HepG2 (cell line): ENCODE measurements around the gene KANK3. TPM values are rescaled to one million over a fixed set of nuclear protein-coding genes. Genes with fewer than 3 reads are reported as not detected.

Experiments
- CBX5 ChIP-seq: sonication (generic); formaldehyde crosslinking; IDR thresholded peaks from 2 replicates; pipeline ENCODE4 v1.4.0; 2020; ENCODE audit warnings: missing genetic modification reagents, borderline replicate concordance
- CENPX ChIP-seq: sonication (generic); formaldehyde crosslinking; IDR thresholded peaks from 2 replicates; pipeline ENCODE4 v1.9.0; 2021; ENCODE audit warnings: mild to moderate bottlenecking, missing genetic modification reagents, moderate library complexity
- FOXA3 ChIP-seq: IDR thresholded peaks from 2 replicates; pipeline ENCODE4 v1.6.1; 2016; ENCODE audit warnings: missing genetic modification reagents, missing compliant biosample characterization
- FOXM1 ChIP-seq: sonication (generic); formaldehyde crosslinking; IDR thresholded peaks from 2 replicates; pipeline ENCODE4 v1.5.0; 2020; ENCODE audit warnings: missing genetic modification reagents
- HOMEZ ChIP-seq: IDR thresholded peaks from 2 replicates; pipeline ENCODE4 v1.6.1; 2016; ENCODE audit warnings: low read depth
- IRF1 ChIP-seq: sonication (generic); formaldehyde crosslinking; IDR thresholded peaks from 2 replicates; pipeline ENCODE4 v1.4.0; 2020; ENCODE audit warnings: low read depth, mild to moderate bottlenecking, missing genetic modification reagents
- KAT7 ChIP-seq: IDR thresholded peaks from 2 replicates; pipeline ENCODE4 v1.6.1; 2018; ENCODE audit warnings: borderline replicate concordance, missing compliant biosample characterization
- MED1 ChIP-seq: sonication (generic); formaldehyde crosslinking; IDR thresholded peaks from 2 replicates; pipeline ENCODE4 v1.4.0; 2020; ENCODE audit warnings: missing genetic modification reagents
- NR0B2 ChIP-seq: sonication (generic); formaldehyde crosslinking; IDR thresholded peaks from 2 replicates; pipeline ENCODE4 v1.4.0; 2020; ENCODE audit warnings: mild to moderate bottlenecking, missing genetic modification reagents
- PRDM15 ChIP-seq: sonication (generic); formaldehyde crosslinking; IDR thresholded peaks from 2 replicates; pipeline ENCODE4 v1.4.0; 2020; ENCODE audit warnings: missing genetic modification reagents
- REL ChIP-seq: sonication (generic); formaldehyde crosslinking; conservative IDR thresholded peaks from 2 replicates; pipeline ENCODE4 v1.8.0; 2022; ENCODE audit warnings: mild to moderate bottlenecking, missing genetic modification reagents, moderate library complexity
- SMAD9 ChIP-seq: sonication (generic); formaldehyde crosslinking; IDR thresholded peaks from 2 replicates; pipeline ENCODE4 v1.5.1; 2020; ENCODE audit warnings: mild to moderate bottlenecking, missing genetic modification reagents
- ZFP90 ChIP-seq: sonication (generic); formaldehyde crosslinking; IDR thresholded peaks from 2 replicates; pipeline ENCODE4 v1.8.0; 2022; ENCODE audit warnings: missing genetic modification reagents, mild to moderate bottlenecking, inconsistent platforms, borderline replicate concordance
- ZFYVE20 ChIP-seq: sonication (generic); formaldehyde crosslinking; IDR thresholded peaks from 2 replicates; pipeline ENCODE4 v1.8.0; 2023; ENCODE audit warnings: low read depth, mild to moderate bottlenecking, moderate library complexity, missing genetic modification reagents, borderline replicate concordance
- ZKSCAN1 ChIP-seq: fragments of 150-350 bp; IDR thresholded peaks from 2 replicates; pipeline ENCODE4 v1.6.1; 2014; ENCODE audit warnings: low read length
- ZNF232 ChIP-seq: sonication (generic); formaldehyde crosslinking; IDR thresholded peaks from 2 replicates; pipeline ENCODE4 v1.4.0; 2020; ENCODE audit warnings: missing genetic modification reagents, borderline replicate concordance
- ZNF354B ChIP-seq: sonication (generic); formaldehyde crosslinking; IDR thresholded peaks from 2 replicates; pipeline ENCODE4 v1.8.0; 2022; ENCODE audit warnings: mild to moderate bottlenecking, missing genetic modification reagents
- ZNF550 ChIP-seq: sonication (generic); formaldehyde crosslinking; IDR thresholded peaks from 2 replicates; pipeline ENCODE4 v1.4.0; 2020; ENCODE audit warnings: mild to moderate bottlenecking, missing genetic modification reagents, borderline replicate concordance
- ZSCAN30 ChIP-seq: sonication (generic); formaldehyde crosslinking; IDR thresholded peaks from 2 replicates; pipeline ENCODE4 v1.5.0; 2020; ENCODE audit warnings: mild to moderate bottlenecking, missing genetic modification reagents
- polyA plus RNA-seq, 8 experiments: library from polyadenylated mRNA; depleted of rRNA in 3 of 8; stranded (reverse) in 7 of 8; unstranded in 1 of 8; fragments of >200 nt; fragmentation: Illumina TruSeq in 4 of 8; extraction: Trizol in 4 of 8; gene quantifications; 2 replicates each; pipeline versions ENCODE4 v1.2.1 to v1.2.3, GENCODE V29; 2011 to 2016; ENCODE audit warnings: low read depth in 4 of 8, missing spikeins in 1 of 8, mixed read lengths in 1 of 8; ENCODE audit not compliant: insufficient read depth in 1 of 8
- total RNA-seq, 5 experiments: library from RNA; depleted of rRNA; stranded (reverse); fragments of >200 nt; fragmentation: Illumina TruSeq; extraction: Trizol; gene quantifications; 2 replicates each; pipeline ENCODE4 v1.2.3, GENCODE V29; 2016; ENCODE audit warnings: low read depth in 1 of 5

KANK3 gene
- total and polyA plus RNA-seq, 2 of the 13 experiments (the other 11 are each of a cell fraction or from before 2014, with no cell fraction given) = 0.15 to 0.20 TPM

DNA sequence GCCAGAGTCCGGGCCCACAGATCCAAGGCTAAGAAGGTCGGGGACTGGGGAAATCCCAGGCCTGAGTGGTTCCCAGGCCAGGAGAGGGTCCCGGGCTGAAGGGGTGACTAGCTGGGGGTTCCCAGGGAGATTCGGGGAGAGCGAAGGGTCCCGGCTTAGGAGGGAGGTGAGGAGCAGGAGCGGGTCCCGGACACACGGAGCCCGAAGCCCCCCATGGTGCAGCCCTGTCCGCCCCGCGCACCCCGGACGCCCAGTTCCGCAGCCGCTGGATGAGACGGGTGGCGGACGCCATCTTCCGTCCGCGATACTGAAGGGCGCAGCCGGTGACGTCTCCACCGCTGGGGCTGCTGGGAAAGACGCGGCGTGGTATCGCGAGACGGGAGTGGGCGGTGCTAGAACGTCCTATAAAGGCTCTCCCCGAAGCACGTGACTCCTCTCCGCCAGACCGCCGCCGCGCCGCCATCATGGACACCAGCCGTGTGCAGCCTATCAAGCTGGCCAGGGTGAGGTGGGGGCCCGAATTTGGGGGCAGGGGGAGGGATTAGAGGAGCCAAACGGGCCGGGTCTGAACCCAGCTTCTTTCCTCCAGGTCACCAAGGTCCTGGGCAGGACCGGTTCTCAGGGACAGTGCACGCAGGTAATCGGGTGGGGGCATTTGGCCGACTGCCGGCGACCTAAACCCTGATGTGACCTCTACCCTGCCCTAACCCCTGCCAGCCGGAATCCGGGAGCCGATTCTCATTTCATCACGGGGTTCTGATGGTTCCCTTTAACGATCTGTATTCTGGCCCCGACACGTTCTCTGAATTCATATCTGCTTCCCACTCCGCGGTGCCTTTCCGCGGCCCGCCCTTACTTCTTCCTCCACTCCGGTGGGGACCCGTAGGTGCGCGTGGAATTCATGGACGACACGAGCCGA is 21.7 kb downstream of the KANK3 start, which contains the start of the genes NDUFA7 and RPS28 (continued):
- TF ChIP-seq PRDM15 (peak; percentile 47), NR0B2 (CRISPR knock-in tag) (peak; percentile 62; the same call in 1 of the 2 replicates), CENPX (no peak), REL (no peak), ZNF232 (CRISPR knock-in tag) (no peak), MED1 (CRISPR knock-in tag) (peak; percentile 69), ZKSCAN1 (no peak), KAT7 (CRISPR knock-in tag) (peak; percentile 13; the same call in 1 of the 2 replicates), SMAD9 (CRISPR knock-in tag) (no peak), ZNF550 (CRISPR knock-in tag) (peak; percentile 23; the same call in 1 of the 2 replicates), ZFYVE20 (CRISPR knock-in tag) (no peak), CBX5 (CRISPR knock-in tag) (peak; percentile 33; the same call in 1 of the 2 replicates), ZNF354B (0 out of 2 replicates have a peak, but pooled peaks have one; percentile 76), ZSCAN30 (CRISPR knock-in tag) (no peak), FOXM1 (CRISPR knock-in tag) (no peak), FOXA3 (CRISPR knock-in tag) (peak; percentile 65), ZFP90 (CRISPR knock-in tag) (peak; percentile 80), IRF1 (CRISPR knock-in tag) (no peak), HOMEZ (CRISPR knock-in tag) (peak; percentile 62; the same call in 1 of the 2 replicates)
